H1 (cell line): ENCODE measurements around the gene LIN28A. TPM values are rescaled to one million over a fixed set of nuclear protein-coding genes. Genes with fewer than 3 reads are reported as not detected.

Experiments used
- BACH1 ChIP-seq: IDR thresholded peaks from 2 replicates; pipeline ENCODE4 v1.6.1; 2012; ENCODE audit warnings: low read length, improper control_type of control experiment
- CREB1 ChIP-seq: IDR thresholded peaks from 2 replicates; pipeline ENCODE4 v1.6.1; 2012; ENCODE audit warnings: inconsistent platforms
- GTF2F1 ChIP-seq: IDR thresholded peaks from 2 replicates; pipeline ENCODE4 v1.6.1; 2012; ENCODE audit warnings: low read depth, low read length, improper control_type of control experiment, borderline replicate concordance
- HDAC2 ChIP-seq, 2 experiments: fragments of 300-600 bp in 1 of 2; sonication (generic) in 1 of 2; IDR thresholded peaks; 2 replicates each; pipeline ENCODE4 v1.6.1; 2011 to 2012; ENCODE audit warnings: low read depth in 2 of 2, low read length in 2 of 2, mild to moderate bottlenecking in 2 of 2, moderate library complexity in 2 of 2, borderline replicate concordance in 1 of 2, inconsistent platforms in 1 of 2
- PHF8 ChIP-seq: fragments of 200-600 bp; sonication (generic); conservative IDR thresholded peaks from 2 replicates; pipeline ENCODE4 v1.7.1; 2012; ENCODE audit warnings: low read depth, mild to moderate bottlenecking, inconsistent platforms, low read length, moderate library complexity
- RFX5 ChIP-seq: IDR thresholded peaks from 2 replicates; pipeline ENCODE4 v1.6.1; 2011; ENCODE audit warnings: low read depth, low read length, improper control_type of control experiment, borderline replicate concordance
- TBP ChIP-seq: IDR thresholded peaks from 2 replicates; pipeline ENCODE4 v1.6.1; 2011; ENCODE audit warnings: low read depth, low read length, improper control_type of control experiment
- USF2 ChIP-seq: IDR thresholded peaks from 2 replicates; pipeline ENCODE4 v1.6.1; 2011; ENCODE audit warnings: low read length, improper control_type of control experiment
- polyA plus RNA-seq, 7 experiments: library from polyadenylated mRNA; depleted of rRNA in 3 of 7; stranded (reverse) in 5 of 7; unstranded in 2 of 7; fragments of >200 nt in 5 of 7; fragments of 200-250 nt in 2 of 7; gene quantifications; 1 replicate in 5 of 7; 2 replicates in 1 of 7; 4 replicates in 1 of 7; pipeline versions ENCODE4 v1.2.1 to v1.2.3, GENCODE V29; 2011 to 2013; ENCODE audit warnings: missing spikeins in 2 of 7, mixed read lengths in 2 of 7
- total RNA-seq: library from RNA; stranded (reverse); fragmentation: NEBNext Ultra II Directional; extraction: Animal tissue kit (Norgen Biotek cat#: 25700); gene quantifications from 2 replicates; pipeline ENCODE4 v1.2.1, GENCODE V29; 2021

LIN28A gene
- total and polyA plus RNA-seq, 2 of the 8 experiments (the other 6 are each of a cell fraction or from before 2014, with no cell fraction given), result 403 to 1,486 TPM

- TF ChIP-seq HDAC2 (IDR thresholded peaks at IDR 0.05; ENCODE audit: borderline replicate concordance in 1 of 2, low read depth in 2 of 2, low read length in 2 of 2) (peak; percentile 96 to 100), BACH1 (peak; percentile 99), CREB1 (peak; percentile 100), RFX5 (no peak), TBP (peak; percentile 75), USF2 (peak; percentile 98), GTF2F1 (no peak), PHF8 (peak; percentile 68)
These were observed 21.5 kb downstream of the LIN28A start, which contains the start of gene DHDDS (continued) for GRCh38 chr1:26431979-26432695.
